Memory B cell (primary cell): Measurements from ENCODE around the gene WDR38.
"Not testable (repeated sequence)": the region's sequence is repeated elsewhere in the genome, so short reads cannot be mapped to it uniquely, and the experiment has no call there.

Experiments
- ATAC-seq: fragments of 150-1000 bp; cut with Tn5 transposase; 2 replicates; pipeline ENCODE4 v1.10.0; 2021; ENCODE audit warnings: low read depth, mild to moderate bottlenecking, moderate library complexity
- DNase-seq, 2 donors: peaks; one replicate each; pipeline ENCODE4 v3.0.0; 2022; ENCODE audit warnings: low spot score in 2 of 2
- H3K27ac Mint-ChIP-seq: one replicate; pipeline ENCODE4 v1.8.0; 2022; ENCODE audit warnings: mild to moderate bottlenecking, moderate library complexity, mixed read lengths
- H3K27me3 Mint-ChIP-seq: one replicate; pipeline ENCODE4 v1.8.0; 2022; ENCODE audit warnings: mixed read lengths
- H3K36me3 Mint-ChIP-seq: one replicate; pipeline ENCODE4 v1.8.0; 2022; ENCODE audit warnings: mild to moderate bottlenecking, mixed read lengths
- H3K4me1 Mint-ChIP-seq: one replicate; pipeline ENCODE4 v1.8.0; 2022; ENCODE audit warnings: mixed read lengths
- H3K4me3 Mint-ChIP-seq: one replicate; pipeline ENCODE4 v1.8.0; 2022; ENCODE audit warnings: mild to moderate bottlenecking, moderate library complexity, mixed read lengths
- H3K9me3 Mint-ChIP-seq: one replicate; pipeline ENCODE4 v1.8.0; 2022; ENCODE audit warnings: mixed read lengths

Gene WDR38

GRCh38 chr9:124841075-124841821, 12.0 kb upstream of the WDR38 start:
- Mint-ChIP-seq H3K36me3 (no peaks in the 10 kb centered on the region), H3K4me3 (no peak overlapping the region), H3K9me3 (no peaks in the 10 kb centered on the region), H3K4me1 (no peaks in the 10 kb centered on the region), H3K27me3 (peaks cover 8% of the 10 kb centered on the region), H3K27ac (no peak overlapping the region)
- ATAC-seq (no peak), DNase-seq (no peak)

DNA sequence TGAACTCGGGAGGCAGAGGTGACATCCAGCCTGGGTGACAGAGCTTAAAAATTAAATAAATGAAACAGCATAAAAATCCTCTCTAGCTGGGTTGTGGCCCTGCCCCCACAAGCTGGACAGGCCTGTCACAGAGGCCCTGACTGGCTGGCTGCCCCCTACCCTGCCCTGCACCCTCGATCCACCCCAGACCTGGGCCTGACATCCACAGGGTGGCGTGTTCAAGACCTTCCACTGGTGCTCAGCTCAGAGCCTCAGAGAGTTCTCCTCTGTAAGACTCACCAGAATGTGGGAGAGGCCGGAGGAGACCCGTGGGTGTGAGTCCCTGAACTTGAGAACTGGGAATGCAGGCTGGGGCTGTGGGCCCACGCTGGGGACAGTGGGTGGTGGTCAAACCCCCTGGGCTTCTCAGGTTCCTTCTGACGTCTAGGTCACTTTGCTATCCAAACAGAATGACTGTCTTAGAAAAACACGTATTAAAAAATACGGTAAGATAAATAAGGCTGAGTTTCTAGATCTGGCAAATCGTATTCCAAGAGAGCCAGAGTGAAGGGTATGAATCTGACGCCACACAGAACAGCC, 9.7 kb upstream of the WDR38 start:
- no peak for DNase-seq
- Mint-ChIP-seq H3K36me3 (no peaks in the 10 kb centered on the region), H3K27ac (no peak overlapping the region), H3K4me3 (no peak overlapping the region), H3K27me3 (peaks cover 4% of the 10 kb centered on the region), H3K9me3 (no peaks in the 10 kb centered on the region), H3K4me1 (no peaks in the 10 kb centered on the region)
- ATAC-seq = no peak

DNA sequence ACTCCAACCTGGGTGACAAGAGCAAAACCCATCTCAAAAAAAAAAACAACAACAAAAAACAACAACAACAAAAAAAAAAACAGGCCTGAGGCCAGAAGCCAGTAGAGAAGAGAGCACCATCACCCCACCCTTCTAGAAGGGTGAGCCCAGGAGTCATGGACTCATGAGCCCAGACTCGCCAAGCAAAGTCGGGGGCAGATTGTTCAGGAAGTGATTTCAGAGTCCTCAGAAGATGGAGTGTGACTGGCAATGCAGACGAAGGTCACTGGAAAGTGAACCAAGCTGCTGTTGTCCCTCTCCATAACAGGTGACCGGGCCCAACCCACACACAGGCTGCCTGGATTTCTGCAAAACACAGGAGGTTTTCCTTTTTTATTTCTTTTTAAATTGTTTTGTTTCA, 9.0 kb upstream of the WDR38 start:
- Mint-ChIP-seq H3K4me3 (no peak overlapping the region), H3K4me1 (no peaks in the 10 kb centered on the region), H3K9me3 (no peaks in the 10 kb centered on the region), H3K27me3 (peaks cover 4% of the 10 kb centered on the region), H3K27ac (no peak overlapping the region), H3K36me3 (no peaks in the 10 kb centered on the region)
- no peak for ATAC-seq
- no peak for DNase-seq

- DNase-seq, H3K27ac Mint-ChIP-seq, H3K4me1 Mint-ChIP-seq, H3K36me3 Mint-ChIP-seq, H3K4me3 Mint-ChIP-seq, H3K9me3 Mint-ChIP-seq, ATAC-seq, H3K27me3 Mint-ChIP-seq: not testable (repeated sequence)
Observed at GRCh38 chr9:124846467-124846866, 6.8 kb upstream of the WDR38 start.

GRCh38 chr9:124846969-124847368, 6.3 kb upstream of the WDR38 start:
- ATAC-seq = no peak
- Mint-ChIP-seq H3K27ac (no peak overlapping the region), H3K4me3 (no peak overlapping the region)

DNA sequence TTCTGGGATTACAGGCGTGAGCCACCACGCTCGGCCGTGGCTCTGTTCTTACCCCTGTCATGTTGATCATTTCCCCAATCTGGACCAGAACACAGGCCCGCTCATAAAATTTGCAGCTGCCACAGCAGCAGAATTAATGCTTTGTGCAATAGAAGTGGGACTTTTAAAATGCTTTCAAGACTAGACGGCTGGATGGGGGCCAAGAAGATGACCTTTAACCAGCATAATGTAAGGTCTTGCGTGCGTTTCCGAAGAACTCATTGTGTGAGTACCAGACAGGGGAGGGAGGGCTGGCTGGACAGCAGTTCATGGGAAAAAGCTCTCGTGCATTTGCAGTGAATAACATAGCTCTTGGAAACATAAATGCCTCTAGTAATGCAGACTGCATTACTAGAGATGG, 3.5 kb upstream of the WDR38 start:
- no peak for ATAC-seq
- H3K27ac Mint-ChIP-seq = no peak overlapping the region
- peaks cover 4% of the 10 kb centered on the region for H3K27me3 Mint-ChIP-seq
- no peaks in the 10 kb centered on the region for H3K36me3 Mint-ChIP-seq
- H3K4me3 Mint-ChIP-seq = no peak overlapping the region
- peaks cover 3% of the 10 kb centered on the region for H3K4me1 Mint-ChIP-seq
- H3K9me3 Mint-ChIP-seq = no peaks in the 10 kb centered on the region
- no peak for DNase-seq

More at GRCh38 chr9:124846969-124847368, 6.3 kb upstream of the WDR38 start:
- H3K9me3 Mint-ChIP-seq = no peaks in the 10 kb centered on the region
- H3K27me3 Mint-ChIP-seq = peaks cover 4% of the 10 kb centered on the region
- H3K36me3 Mint-ChIP-seq = no peaks in the 10 kb centered on the region
- no peaks in the 10 kb centered on the region for H3K4me1 Mint-ChIP-seq
- no peak for DNase-seq

DNA sequence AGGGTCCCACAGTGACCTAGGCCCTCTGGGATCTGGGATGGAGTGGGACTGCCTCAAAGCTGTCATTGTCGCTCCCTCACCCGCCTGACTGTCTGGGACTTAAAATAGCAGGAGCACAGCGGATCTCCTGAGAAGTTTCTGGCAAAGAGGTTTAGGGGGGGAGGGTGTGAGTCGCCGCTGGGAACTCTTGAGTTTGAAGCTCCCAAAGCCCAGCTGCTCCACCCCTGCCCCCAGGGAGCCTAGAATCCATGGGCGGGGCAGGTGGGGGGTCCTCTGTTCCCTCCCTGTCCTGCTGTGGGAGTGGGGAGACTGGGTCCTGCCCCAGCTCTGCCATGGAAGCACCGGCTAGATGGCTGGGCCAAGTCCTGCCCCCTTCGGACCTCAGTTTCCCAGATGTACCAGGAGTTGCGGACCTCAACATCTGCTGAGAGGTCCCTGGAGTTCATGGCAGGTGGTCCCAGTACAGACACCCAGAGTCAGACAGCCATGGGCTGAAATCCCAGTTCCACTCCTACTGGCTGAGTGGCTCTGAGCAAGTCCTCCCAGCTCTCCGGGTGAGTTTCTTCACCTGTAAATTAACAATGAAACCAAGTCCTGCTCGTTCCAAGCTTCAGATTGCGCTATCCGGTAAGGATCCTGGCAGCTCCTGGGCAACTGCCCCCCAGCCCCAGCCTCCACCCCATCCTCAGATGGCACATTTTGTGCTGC, 985 bp upstream of the WDR38 start:
- Mint-ChIP-seq H3K36me3 (no peaks in the 10 kb centered on the region), H3K27me3 (peaks cover 2% of the 10 kb centered on the region), H3K4me1 (peaks cover 3% of the 10 kb centered on the region), H3K9me3 (no peaks in the 10 kb centered on the region), H3K4me3 (no peak overlapping the region), H3K27ac (peak overlapping the region; percentile 74)
- ATAC-seq (no peak), DNase-seq (no peak)

DNA sequence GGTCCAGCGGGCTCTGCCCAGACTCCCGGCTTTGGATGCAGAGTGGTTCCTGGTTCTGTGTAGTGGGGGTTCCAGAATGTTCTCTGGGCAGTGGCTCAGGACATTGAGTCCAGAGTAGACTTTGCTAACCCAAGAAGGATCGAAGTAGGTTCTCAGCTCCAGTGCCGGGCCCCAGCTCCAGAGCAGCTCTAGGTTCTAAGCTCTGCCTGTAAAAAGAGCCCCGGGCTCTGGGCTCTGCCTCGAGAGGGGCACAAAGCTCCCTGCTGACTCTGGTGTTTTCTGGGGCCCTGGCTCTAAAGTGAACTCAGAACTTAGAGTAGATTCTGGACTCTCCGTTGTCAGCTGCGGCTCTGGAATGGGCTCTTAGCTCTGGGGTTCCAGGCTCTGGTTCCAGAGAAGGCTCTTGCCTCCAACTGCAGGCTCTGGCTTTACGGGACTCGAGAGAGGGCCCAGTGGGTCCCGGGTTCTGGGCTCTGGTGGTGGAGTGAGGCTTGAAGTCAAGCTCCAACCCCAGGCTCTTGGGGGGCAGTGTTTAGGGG, 414 bp downstream of the WDR38 start:
- Mint-ChIP-seq H3K27ac (peak overlapping the region; percentile 74), H3K36me3 (peaks cover 6% of the 10 kb centered on the region), H3K9me3 (no peaks in the 10 kb centered on the region), H3K27me3 (no peaks in the 10 kb centered on the region), H3K4me1 (peaks cover 3% of the 10 kb centered on the region), H3K4me3 (peak overlapping the region; percentile 43)
- ATAC-seq = no peak
- no peak for DNase-seq

DNA sequence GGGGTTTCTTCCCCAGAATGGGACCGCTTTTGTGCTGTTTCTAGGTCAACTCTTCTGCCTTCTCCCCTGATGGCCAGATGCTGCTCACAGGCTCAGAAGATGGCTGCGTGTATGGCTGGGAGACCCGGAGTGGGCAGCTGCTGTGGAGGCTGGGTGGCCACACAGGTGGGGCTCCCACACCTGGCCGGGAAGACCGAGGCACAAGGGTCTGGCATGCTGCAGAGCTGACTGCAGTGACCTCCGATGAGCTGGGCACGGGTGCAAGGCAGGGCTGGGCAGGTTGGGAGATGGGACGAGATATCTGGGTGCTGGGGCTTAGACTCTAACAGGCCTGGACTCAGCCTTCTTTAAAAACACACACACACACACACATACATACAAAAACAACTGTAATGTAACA, 901 bp downstream of the WDR38 start:
- no peak for DNase-seq
- H3K36me3 Mint-ChIP-seq = peaks cover 7% of the 10 kb centered on the region
- no peak for ATAC-seq
- no peak overlapping the region for H3K4me3 Mint-ChIP-seq
- peaks cover 3% of the 10 kb centered on the region for H3K4me1 Mint-ChIP-seq
- no peaks in the 10 kb centered on the region for H3K27me3 Mint-ChIP-seq
- H3K9me3 Mint-ChIP-seq = no peaks in the 10 kb centered on the region
- H3K27ac Mint-ChIP-seq = peak overlapping the region; percentile 74

DNA sequence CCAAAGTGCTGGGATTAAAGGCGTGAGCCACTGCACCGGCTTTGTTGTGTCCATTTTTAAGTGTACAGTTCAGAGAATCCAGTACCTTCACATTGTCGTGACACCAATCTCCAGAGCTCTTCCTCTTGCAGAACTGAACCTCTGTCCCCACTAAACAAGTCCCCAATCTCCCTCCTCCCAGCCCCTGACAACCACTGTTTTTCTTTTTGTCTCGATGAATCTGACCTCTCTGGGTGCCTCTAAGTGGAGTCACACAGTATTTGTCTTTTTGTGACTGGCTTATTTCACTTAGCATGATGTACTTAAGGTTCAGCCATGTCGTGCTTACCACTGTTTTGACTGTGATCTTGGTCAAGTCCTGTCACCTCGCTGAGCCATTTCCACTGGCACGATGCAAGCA, 1.6 kb downstream of the WDR38 start:
- H3K36me3 Mint-ChIP-seq = peaks cover 11% of the 10 kb centered on the region
- H3K9me3 Mint-ChIP-seq = no peaks in the 10 kb centered on the region
- ATAC-seq (no peak), DNase-seq (no peak)
- no peaks in the 10 kb centered on the region for H3K27me3 Mint-ChIP-seq
- peak overlapping the region; percentile 65 for H3K27ac Mint-ChIP-seq
- H3K4me1 Mint-ChIP-seq = peaks cover 9% of the 10 kb centered on the region
- H3K4me3 Mint-ChIP-seq = no peak overlapping the region

- DNase-seq = no peak
- H3K27me3 Mint-ChIP-seq = no peaks in the 10 kb centered on the region
- no peak overlapping the region for H3K4me3 Mint-ChIP-seq
- H3K36me3 Mint-ChIP-seq = peaks cover 18% of the 10 kb centered on the region
- H3K9me3 Mint-ChIP-seq = no peaks in the 10 kb centered on the region
- peaks cover 16% of the 10 kb centered on the region for H3K4me1 Mint-ChIP-seq
- no peak for ATAC-seq
- H3K27ac Mint-ChIP-seq = no peak overlapping the region
Observed at GRCh38 chr9:124855566-124855943, 2.3 kb downstream of the WDR38 start.

DNA sequence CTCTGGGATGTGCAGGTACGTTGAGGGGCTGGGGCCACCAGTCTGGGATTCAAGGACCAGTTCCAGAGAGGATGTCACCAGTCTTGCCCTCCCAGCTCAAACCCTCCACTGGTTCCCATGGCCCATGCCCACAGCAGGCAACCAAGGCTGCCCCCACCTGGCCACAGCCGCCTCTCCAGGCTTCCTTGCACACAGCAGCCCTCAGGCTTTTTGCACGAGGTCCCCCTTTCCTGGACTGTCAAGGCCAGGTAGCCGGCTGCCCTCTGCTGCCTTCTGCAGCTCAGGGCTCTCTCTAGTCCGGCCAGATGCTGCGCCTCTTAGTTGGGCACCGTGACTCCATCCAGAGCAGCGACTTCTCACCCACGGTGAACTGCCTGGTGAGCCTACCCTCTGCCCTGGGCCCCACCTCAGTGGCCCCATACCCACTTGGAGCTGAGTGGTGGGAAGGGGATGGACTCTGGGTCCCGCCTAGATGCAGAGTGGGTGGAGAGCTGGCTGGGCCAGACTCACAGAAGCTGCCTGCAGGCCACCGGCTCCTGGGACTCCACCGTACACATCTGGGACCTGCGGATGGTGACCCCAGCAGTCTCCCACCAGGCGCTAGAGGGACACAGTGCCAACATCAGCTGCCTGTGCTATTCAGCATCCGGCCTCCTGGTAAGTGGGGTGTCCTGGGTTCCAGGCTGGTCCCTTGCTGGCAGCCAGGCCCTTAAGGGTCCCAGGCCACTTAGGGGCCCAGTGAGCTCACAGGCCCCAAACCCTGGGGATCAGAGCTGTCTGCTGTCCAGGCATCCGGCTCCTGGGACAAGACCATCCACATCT, 2.9 kb downstream of the WDR38 start:
- no peaks in the 10 kb centered on the region for H3K27me3 Mint-ChIP-seq
- ATAC-seq = no peak
- H3K4me3 Mint-ChIP-seq = no peak overlapping the region
- no peaks in the 10 kb centered on the region for H3K9me3 Mint-ChIP-seq
- DNase-seq = no peak
- peaks cover 20% of the 10 kb centered on the region for H3K4me1 Mint-ChIP-seq
- H3K27ac Mint-ChIP-seq = no peak overlapping the region
- H3K36me3 Mint-ChIP-seq = peaks cover 18% of the 10 kb centered on the region

GRCh38 chr9:124857533-124858162, 4.4 kb downstream of the WDR38 start:
- Mint-ChIP-seq H3K4me1 (peaks cover 26% of the 10 kb centered on the region), H3K36me3 (peaks cover 18% of the 10 kb centered on the region), H3K4me3 (no peak overlapping the region), H3K27me3 (no peaks in the 10 kb centered on the region), H3K27ac (no peak overlapping the region), H3K9me3 (no peaks in the 10 kb centered on the region)
- DNase-seq (no peak), ATAC-seq (no peak)
